OCI-LY7 (cell line): ENCODE measurements around the gene SUB1. TPM values are rescaled to one million over a fixed set of nuclear protein-coding genes. Genes with fewer than 3 reads are reported as not detected.

Experiments used
- BruUV-seq: library from RNA; stranded (reverse); fragments of 400-500 nt; replicated peaks from 2 replicates; lab custom pipeline; 2021; lab: Mats Ljungman, UMichigan
- CTCF ChIA-PET: fragments of 300-600 bp; sonication (Branson Sonifier 250); formaldehyde crosslinking; loops from one replicate; lab custom pipeline; 2022; ENCODE audit warnings: antibody characterized with exemption; ENCODE audit not compliant: unreplicated experiment; lab: Charles Lee
- POLR2A ChIA-PET: fragments of 300-600 bp; sonication (Branson Sonifier 250); formaldehyde crosslinking; loops from one replicate; lab custom pipeline; 2022; ENCODE audit warnings: antibody characterized with exemption; lab: Charles Lee
- DNase-seq: peaks from one replicate; pipeline ENCODE4 v3.0.0-alpha.2; 2015; ENCODE audit warnings: low spot score
- H2AFZ ChIP-seq: fragments of 200-600 bp; sonication (generic), shearing (Covaris generic); 2 replicates; pipeline ENCODE4 v1.6.1; 2014; ENCODE audit warnings: mild to moderate bottlenecking, antibody characterized with exemption, low read length, moderate library complexity
- H3K27ac ChIP-seq: fragments of 200-600 bp; sonication (generic); 2 replicates; pipeline ENCODE4 v1.5.1; 2014; ENCODE audit warnings: mixed run types, low read depth, mild to moderate bottlenecking, moderate library complexity, low read length, inconsistent platforms; ENCODE audit not compliant: poor library complexity, severe bottlenecking
- H3K36me3 ChIP-seq: fragments of 200-600 bp; sonication (generic); 2 replicates; pipeline ENCODE4 v1.6.1; 2014; ENCODE audit warnings: mild to moderate bottlenecking, antibody characterized with exemption, low read length, moderate library complexity, mixed read lengths; ENCODE audit not compliant: insufficient read depth
- H3K4me1 ChIP-seq: fragments of 200-600 bp; sonication (generic); 2 replicates; pipeline ENCODE4 v1.5.1; 2014; ENCODE audit warnings: mild to moderate bottlenecking, low read length; ENCODE audit not compliant: insufficient read depth, poor library complexity, severe bottlenecking
- H3K4me2 ChIP-seq: fragments of 200-600 bp; sonication (generic); 2 replicates; pipeline ENCODE4 v1.6.1; 2014; ENCODE audit warnings: mild to moderate bottlenecking, low read length
- H3K4me3 ChIP-seq: fragments of 200-600 bp; sonication (generic); 2 replicates; pipeline ENCODE4 v1.5.1; 2014; ENCODE audit warnings: mild to moderate bottlenecking, low read depth, low read length; ENCODE audit not compliant: poor library complexity, severe bottlenecking
- H3K79me2 ChIP-seq: fragments of 200-600 bp; sonication (generic); 2 replicates; pipeline ENCODE4 v1.6.1; 2016; ENCODE audit warnings: low read depth, mild to moderate bottlenecking, low read length, moderate library complexity, mixed read lengths; ENCODE audit not compliant: insufficient read depth
- H3K9me2 ChIP-seq: fragments of 200-600 bp; sonication (generic); 2 replicates; pipeline ENCODE4 v1.6.1; 2016; ENCODE audit warnings: mild to moderate bottlenecking, low read length, mixed read lengths; ENCODE audit not compliant: insufficient read depth
- H3K9me3 ChIP-seq: fragments of 200-600 bp; sonication (generic); 2 replicates; pipeline ENCODE4 v1.6.1; 2014; ENCODE audit warnings: mild to moderate bottlenecking, mixed run types, low read length, mixed read lengths
- H4K20me1 ChIP-seq: fragments of 200-600 bp; sonication (generic); 2 replicates; pipeline ENCODE4 v1.6.1; 2014; ENCODE audit warnings: mild to moderate bottlenecking, antibody characterized with exemption, low read length, moderate library complexity, mixed read lengths; ENCODE audit not compliant: insufficient read depth
- CTCF ChIP-seq: fragments of 200-600 bp; sonication (generic); conservative IDR thresholded peaks from 2 replicates; pipeline ENCODE4 v1.5.1; 2014; ENCODE audit warnings: mild to moderate bottlenecking, antibody characterized with exemption, low read length, moderate library complexity, mixed read lengths
- EZH2phosphoT487 ChIP-seq: fragments of 200-600 bp; sonication (generic); IDR thresholded peaks from 2 replicates; pipeline ENCODE4 v1.6.1; 2018; ENCODE audit warnings: low read depth, borderline replicate concordance, mild to moderate bottlenecking, mixed run types, antibody characterized with exemption, low read length, moderate library complexity, mixed read lengths
- intact Hi-C: fragments of 100-400 bp; cut with micrococcal nuclease; formaldehyde crosslinking; loops from one replicate; pipeline ENCODE4 v1.10.0; 2022; ENCODE audit not compliant: unreplicated experiment
- total RNA-seq, 2 experiments: library from RNA; depleted of rRNA in 1 of 2; stranded (reverse); fragments of >200 nt in 1 of 2; shearing (Covaris generic) in 1 of 2; gene quantifications; 2 replicates each; pipeline ENCODE4 v1.2.3, GENCODE V29; 2014 to 2022

The SUB1 gene
- total RNA-seq, 2 experiments from 2014 or later = 40.3 to 69.2 TPM

GRCh38 chr5:32559921-32560320 is 25.4 kb upstream of the SUB1 start:
- H3K27ac ChIP-seq = no peak overlapping the region
- ChIA-PET CTCF (no interaction called here), POLR2A (interaction anchor here (0.6 kb wide), 1 partner anchor 901 kb away, joined by 3 read pairs; no protein-coding TSS in a partner anchor)
- no peaks in the 10 kb centered on the region for H3K9me3 ChIP-seq
- H4K20me1 ChIP-seq = no peaks in the 10 kb centered on the region
- H2AFZ ChIP-seq = no peak overlapping the region
- no peaks in the 10 kb centered on the region for H3K4me1 ChIP-seq
- no peaks in the 10 kb centered on the region for H3K9me2 ChIP-seq
- DNase-seq = no peak
- BruUV-seq = no TSS peak
- no peak for TF ChIP-seq CTCF
- TF ChIP-seq EZH2phosphoT487 = no peak
- no peak overlapping the region for H3K4me2 ChIP-seq
- H3K36me3 ChIP-seq = no peaks in the 10 kb centered on the region
- H3K79me2 ChIP-seq = no peaks in the 10 kb centered on the region
- intact Hi-C loops = no loop called here
- no peak overlapping the region for H3K4me3 ChIP-seq

GRCh38 chr5:32562056-32562455 is 23.3 kb upstream of the SUB1 start:
- Histone ChIP-seq H3K27ac (no peak overlapping the region), H3K9me3 (no peaks in the 10 kb centered on the region), H3K79me2 (no peaks in the 10 kb centered on the region), H3K4me1 (no peaks in the 10 kb centered on the region), H3K9me2 (no peaks in the 10 kb centered on the region), H3K36me3 (no peaks in the 10 kb centered on the region), H2AFZ (no peak overlapping the region), H3K4me3 (no peak overlapping the region), H3K4me2 (no peak overlapping the region), H4K20me1 (no peaks in the 10 kb centered on the region)
- POLR2A ChIA-PET = no interaction called here
- BruUV-seq = no TSS peak
- intact Hi-C loops = no loop called here
- CTCF ChIA-PET = no interaction called here
- no peak for DNase-seq
- TF ChIP-seq CTCF (no peak), EZH2phosphoT487 (no peak)

- POLR2A ChIA-PET = no interaction called here
- no TSS peak for BruUV-seq
- no peaks in the 10 kb centered on the region for H3K9me2 ChIP-seq
- H3K4me3 ChIP-seq = no peak overlapping the region
- H3K9me3 ChIP-seq = no peaks in the 10 kb centered on the region
- TF ChIP-seq EZH2phosphoT487 (no peak), CTCF (no peak)
- no peaks in the 10 kb centered on the region for H3K36me3 ChIP-seq
- CTCF ChIA-PET = no interaction called here
- intact Hi-C loops = no loop called here
- no peak overlapping the region for H3K27ac ChIP-seq
- no peak overlapping the region for H3K4me2 ChIP-seq
- H4K20me1 ChIP-seq = no peaks in the 10 kb centered on the region
- H2AFZ ChIP-seq = no peak overlapping the region
- no peaks in the 10 kb centered on the region for H3K4me1 ChIP-seq
- DNase-seq = no peak
- H3K79me2 ChIP-seq = no peaks in the 10 kb centered on the region
Observed at GRCh38 chr5:32562843-32563242, 22.5 kb upstream of the SUB1 start.
